ENCODE data around the gene EHBP1.
A peak's percentile ranks its signal among the peaks of the same experiment; 100 is the strongest.

The EHBP1 gene

DNA sequence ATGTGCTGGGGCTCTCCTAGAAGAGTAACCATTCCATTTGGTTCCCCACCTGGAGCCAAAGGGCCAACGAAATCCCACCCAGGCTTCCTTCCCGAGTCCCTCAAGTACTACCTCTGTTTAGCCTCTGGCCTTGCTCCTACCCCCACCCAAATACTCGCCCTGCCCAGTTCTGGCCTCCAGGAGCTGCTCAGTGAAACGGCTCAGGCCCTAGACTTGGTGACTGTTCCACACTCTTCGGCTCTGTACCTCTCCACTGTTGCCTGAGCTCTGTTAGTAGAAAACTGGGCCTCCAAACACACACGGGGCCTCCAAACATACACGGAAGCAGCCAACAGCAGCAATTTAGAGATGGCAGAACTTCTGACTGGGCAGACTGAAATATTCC is 349.3 kb downstream of the EHBP1 start:
- DNase-seq (ENCODE audit: low spot score), result no peak
- H3K4me3 ChIP-seq, result peak overlapping the region; percentile 56
- TF ChIP-seq, protein P1, sequence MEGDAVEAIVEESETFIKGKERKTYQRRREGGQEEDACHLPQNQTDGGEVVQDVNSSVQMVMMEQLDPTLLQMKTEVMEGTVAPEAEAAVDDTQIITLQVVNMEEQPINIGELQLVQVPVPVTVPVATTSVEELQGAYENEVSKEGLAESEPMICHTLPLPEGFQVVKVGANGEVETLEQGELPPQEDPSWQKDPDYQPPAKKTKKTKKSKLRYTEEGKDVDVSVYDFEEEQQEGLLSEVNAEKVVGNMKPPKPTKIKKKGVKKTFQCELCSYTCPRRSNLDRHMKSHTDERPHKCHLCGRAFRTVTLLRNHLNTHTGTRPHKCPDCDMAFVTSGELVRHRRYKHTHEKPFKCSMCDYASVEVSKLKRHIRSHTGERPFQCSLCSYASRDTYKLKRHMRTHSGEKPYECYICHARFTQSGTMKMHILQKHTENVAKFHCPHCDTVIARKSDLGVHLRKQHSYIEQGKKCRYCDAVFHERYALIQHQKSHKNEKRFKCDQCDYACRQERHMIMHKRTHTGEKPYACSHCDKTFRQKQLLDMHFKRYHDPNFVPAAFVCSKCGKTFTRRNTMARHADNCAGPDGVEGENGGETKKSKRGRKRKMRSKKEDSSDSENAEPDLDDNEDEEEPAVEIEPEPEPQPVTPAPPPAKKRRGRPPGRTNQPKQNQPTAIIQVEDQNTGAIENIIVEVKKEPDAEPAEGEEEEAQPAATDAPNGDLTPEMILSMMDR (IDR thresholded peaks at IDR 0.05), result no peak
- no peak overlapping the region for H3K27ac ChIP-seq

DNA sequence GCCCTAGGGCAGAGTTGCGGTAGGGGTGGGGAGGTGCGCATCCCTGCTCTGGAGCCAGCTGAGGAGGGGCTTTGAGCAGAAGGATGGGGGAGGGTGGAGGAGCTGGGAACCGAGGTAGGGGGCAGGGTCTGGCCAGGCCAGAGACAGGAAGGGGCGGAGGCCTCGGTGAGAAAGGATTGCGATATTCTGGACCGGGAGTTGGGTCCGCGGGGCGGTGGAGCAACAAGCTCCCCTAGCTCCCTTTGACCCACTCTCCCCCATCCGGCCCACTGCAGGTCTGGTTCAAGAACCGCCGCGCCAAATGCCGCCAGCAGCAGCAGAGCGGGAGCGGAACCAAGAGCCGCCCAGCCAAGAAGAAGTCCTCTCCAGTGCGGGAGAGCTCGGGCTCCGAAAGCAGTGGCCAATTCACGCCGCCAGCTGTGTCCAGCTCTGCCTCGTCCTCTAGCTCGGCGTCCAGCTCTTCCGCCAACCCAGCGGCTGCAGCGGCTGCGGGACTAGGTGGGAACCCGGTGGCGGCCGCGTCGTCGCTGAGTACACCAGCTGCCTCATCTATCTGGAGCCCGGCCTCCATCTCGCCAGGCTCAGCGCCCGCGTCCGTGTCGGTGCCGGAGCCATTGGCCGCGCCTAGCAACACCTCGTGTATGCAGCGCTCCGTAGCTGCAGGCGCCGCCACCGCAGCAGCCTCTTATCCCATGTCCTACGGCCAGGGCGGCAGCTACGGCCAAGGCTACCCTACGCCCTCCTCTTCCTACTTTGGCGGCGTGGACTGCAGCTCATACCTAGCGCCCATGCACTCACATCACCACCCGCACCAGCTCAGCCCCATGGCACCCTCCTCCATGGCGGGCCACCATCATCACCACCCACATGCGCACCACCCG is 350.0 kb downstream of the EHBP1 start:
- TF ChIP-seq, protein P1 (IDR thresholded peaks at IDR 0.05), result no peak
- Histone ChIP-seq H3K27ac (no peak overlapping the region), H3K4me3 (peak overlapping the region; percentile 56)
- no peak for DNase-seq (ENCODE audit: low spot score)

GRCh38 chr2:63056107-63057050 is 350.9 kb downstream of the EHBP1 start:
- Histone ChIP-seq H3K4me3 (peak overlapping the region; percentile 56), H3K27ac (no peak overlapping the region)
- no peak for DNase-seq (ENCODE audit: low spot score)
- TF ChIP-seq, protein P1 (IDR thresholded peaks at IDR 0.05), result no peak

GRCh38 chr2:63057249-63058143 is 352.0 kb downstream of the EHBP1 start:
- Histone ChIP-seq H3K4me3 (peak overlapping the region; percentile 60), H3K27ac (no peak overlapping the region)
- TF ChIP-seq, protein P1 (IDR thresholded peaks at IDR 0.05), result no peak
- DNase-seq (ENCODE audit: low spot score), result no peak

GRCh38 chr2:63058144-63058920 is 352.8 kb downstream of the EHBP1 start:
- no peak overlapping the region for H3K27ac ChIP-seq
- H3K4me3 ChIP-seq, result peak overlapping the region; percentile 60
- TF ChIP-seq, protein P1 (IDR thresholded peaks at IDR 0.05), result no peak
- DNase-seq (ENCODE audit: low spot score), result no peak

All from coronary artery (tissue), 2 donors.